ENCODE measurements around the gene P4HB. TPM values are rescaled to one million over a fixed set of nuclear protein-coding genes. Genes with fewer than 3 reads are reported as not detected.

The P4HB gene
- 1,109 and 1,495 TPM in 2 replicates for total RNA-seq

GRCh38 chr17:81859906-81860755, at the start of gene P4HB:
TSS of gene P4HB (minus strand) at chr17:81860535. CDS start at chr17:81860471, 64 bp downstream.

GRCh38 chr17:81902023-81902652, 41.8 kb upstream of the P4HB start, which contains the start of gene NPB:
TSS of gene NPB (plus strand) at chr17:81902238. CDS start at chr17:81902278, 40 bp downstream.

GRCh38 chr17:81870981-81871386, 10.6 kb upstream of the P4HB start, which contains the start of gene ARHGDIA:
TSS of gene ARHGDIA (minus strand) at chr17:81871337. CDS start at chr17:81869930, 1,407 bp downstream.

GRCh38 chr17:81834831-81835267, 25.5 kb downstream of the P4HB start, which contains the start of gene PPP1R27:
TSS of gene PPP1R27 (minus strand) at chr17:81835050. CDS start at chr17:81834953, 97 bp downstream.

GRCh38 chr17:81833160-81833920, 27.0 kb downstream of the P4HB start, which contains the start of gene MCRIP1:
TSS of gene MCRIP1 (minus strand) at chr17:81833291. CDS start at chr17:81824506, 8,785 bp downstream.

GRCh38 chr17:81803728-81804558, 56.4 kb downstream of the P4HB start, which contains the start of gene GCGR:
TSS of gene GCGR (plus strand) at chr17:81804150. CDS start at chr17:81809019, 4,869 bp downstream.

Other genes with a start within 250 kb of the P4HB start
- 55.0 and 97.4 TPM in 2 replicates for gene NPLOC4, start 223.4 kb downstream of the P4HB start, total RNA-seq
- gene TSPAN10, start 223.3 kb downstream of the P4HB start, total RNA-seq = 0.58 and 1.7 TPM in 2 replicates
- gene PDE6G, start 204.0 kb downstream of the P4HB start, total RNA-seq = not detected in 2 replicates
- gene OXLD1, start 193.9 kb downstream of the P4HB start, total RNA-seq = 24.8 and 39.5 TPM in 2 replicates
- gene CCDC137, start 193.8 kb downstream of the P4HB start, total RNA-seq = 5.6 and 13.8 TPM in 2 replicates
- 24.0 and 26.6 TPM in 2 replicates for gene ARL16, start 176.7 kb downstream of the P4HB start, total RNA-seq
- gene HGS, start 176.5 kb downstream of the P4HB start, total RNA-seq = 74.6 and 77.2 TPM in 2 replicates
- 3.7 and 65.9 TPM in 2 replicates for gene MRPL12, start 157.2 kb downstream of the P4HB start, total RNA-seq
- gene SLC25A10, start 148.3 kb downstream of the P4HB start, total RNA-seq = 5.6 and 17.8 TPM in 2 replicates
- not detected in 2 replicates for gene GCGR, start 56.4 kb downstream of the P4HB start, total RNA-seq
- 91.6 and 113 TPM in 2 replicates for gene MCRIP1, start 27.2 kb downstream of the P4HB start, total RNA-seq
- 0.19 and 0.28 TPM in 2 replicates for gene PPP1R27, start 25.5 kb downstream of the P4HB start, total RNA-seq
- gene ARHGDIA, start 10.8 kb upstream of the P4HB start, total RNA-seq = 132 and 223 TPM in 2 replicates
- gene ALYREF, start 31.1 kb upstream of the P4HB start, total RNA-seq = 60.0 and 264 TPM in 2 replicates
- gene ANAPC11, start 31.2 kb upstream of the P4HB start, total RNA-seq = 110 and 239 TPM in 2 replicates
- gene NPB, start 41.7 kb upstream of the P4HB start, total RNA-seq = 0.58 and 0.85 TPM in 2 replicates
- gene PCYT2, start 50.9 kb upstream of the P4HB start, total RNA-seq = 27.6 and 43.3 TPM in 2 replicates
- 11.3 and 23.8 TPM in 2 replicates for gene SIRT7, start 57.6 kb upstream of the P4HB start, total RNA-seq
- 14.4 TPM in 2 replicates for gene MAFG, start 67.2 kb upstream of the P4HB start, total RNA-seq
- 107 and 123 TPM in 2 replicates for gene PYCR1, start 76.8 kb upstream of the P4HB start, total RNA-seq
- gene MYADML2, start 86.7 kb upstream of the P4HB start, total RNA-seq = not detected in 2 replicates
- not detected in 2 replicates for gene NOTUM, start 100.7 kb upstream of the P4HB start, total RNA-seq
- 19.6 and 23.7 TPM in 2 replicates for gene ASPSCR1, start 117.1 kb upstream of the P4HB start, total RNA-seq
- 13.8 and 53.7 TPM in 2 replicates for gene CENPX, start 162.3 kb upstream of the P4HB start, total RNA-seq
- 9.0 and 19.2 TPM in 2 replicates for gene LRRC45, start 162.8 kb upstream of the P4HB start, total RNA-seq
- 4.4 and 6.5 TPM in 2 replicates for gene RAC3, start 171.1 kb upstream of the P4HB start, total RNA-seq
- 51.0 and 75.3 TPM in 2 replicates for gene DCXR, start 177.2 kb upstream of the P4HB start, total RNA-seq
- gene RFNG, start 191.3 kb upstream of the P4HB start, total RNA-seq = 21.5 and 35.2 TPM in 2 replicates
- gene GPS1, start 191.4 kb upstream of the P4HB start, total RNA-seq = 69.9 and 119 TPM in 2 replicates
- gene DUS1L, start 205.3 kb upstream of the P4HB start, total RNA-seq = 42.8 and 60.0 TPM in 2 replicates
- 27.3 and 63.5 TPM in 2 replicates for gene FASN, start 237.7 kb upstream of the P4HB start, total RNA-seq

Data from regular cardiac myocyte (primary cell).